Activated gamma-delta T cell treated with Interleukin-2 at 50 U/mL for 16 hours (primary cell): Measurements from ENCODE around the gene ASIC4.

Source experiments
- DNase-seq: peaks from one replicate; pipeline ENCODE4 v3.0.0-alpha.2; 2020

ASIC4 gene, protein sequence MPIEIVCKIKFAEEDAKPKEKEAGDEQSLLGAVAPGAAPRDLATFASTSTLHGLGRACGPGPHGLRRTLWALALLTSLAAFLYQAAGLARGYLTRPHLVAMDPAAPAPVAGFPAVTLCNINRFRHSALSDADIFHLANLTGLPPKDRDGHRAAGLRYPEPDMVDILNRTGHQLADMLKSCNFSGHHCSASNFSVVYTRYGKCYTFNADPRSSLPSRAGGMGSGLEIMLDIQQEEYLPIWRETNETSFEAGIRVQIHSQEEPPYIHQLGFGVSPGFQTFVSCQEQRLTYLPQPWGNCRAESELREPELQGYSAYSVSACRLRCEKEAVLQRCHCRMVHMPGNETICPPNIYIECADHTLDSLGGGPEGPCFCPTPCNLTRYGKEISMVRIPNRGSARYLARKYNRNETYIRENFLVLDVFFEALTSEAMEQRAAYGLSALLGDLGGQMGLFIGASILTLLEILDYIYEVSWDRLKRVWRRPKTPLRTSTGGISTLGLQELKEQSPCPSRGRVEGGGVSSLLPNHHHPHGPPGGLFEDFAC

DNA sequence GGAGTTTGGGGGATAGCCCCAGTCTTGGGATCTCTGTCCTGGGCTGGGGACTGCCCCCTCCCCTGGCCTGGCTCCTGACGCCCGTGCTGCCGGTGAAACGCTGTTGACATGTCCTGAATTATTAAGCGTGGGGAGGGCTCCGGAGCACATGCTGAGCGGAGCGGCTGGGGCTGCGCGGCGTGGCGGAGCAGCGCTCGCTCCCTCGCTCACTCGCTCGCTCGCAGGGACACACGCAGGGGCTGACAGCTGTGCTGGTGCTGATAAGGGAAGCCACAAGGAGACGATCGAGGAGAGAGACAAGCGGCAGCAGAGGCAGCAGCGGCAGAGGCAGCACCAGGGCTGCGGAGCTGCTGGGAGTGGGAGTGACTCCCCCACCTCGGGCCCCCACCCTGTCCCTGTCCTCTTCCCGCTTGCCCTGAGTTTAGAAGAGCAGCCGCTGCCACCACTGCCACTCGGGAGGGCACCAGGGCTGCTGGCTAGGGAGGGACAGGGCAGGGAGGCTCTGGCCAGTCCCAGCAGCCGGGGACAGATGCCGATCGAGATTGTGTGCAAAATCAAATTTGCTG, at the start of gene ASIC4:
TSS of gene ASIC4 (plus strand) at position 287 of the 566 bp plus-strand sequence. CDS start at position 530, 243 bp downstream.
- no peak for DNase-seq

DNA sequence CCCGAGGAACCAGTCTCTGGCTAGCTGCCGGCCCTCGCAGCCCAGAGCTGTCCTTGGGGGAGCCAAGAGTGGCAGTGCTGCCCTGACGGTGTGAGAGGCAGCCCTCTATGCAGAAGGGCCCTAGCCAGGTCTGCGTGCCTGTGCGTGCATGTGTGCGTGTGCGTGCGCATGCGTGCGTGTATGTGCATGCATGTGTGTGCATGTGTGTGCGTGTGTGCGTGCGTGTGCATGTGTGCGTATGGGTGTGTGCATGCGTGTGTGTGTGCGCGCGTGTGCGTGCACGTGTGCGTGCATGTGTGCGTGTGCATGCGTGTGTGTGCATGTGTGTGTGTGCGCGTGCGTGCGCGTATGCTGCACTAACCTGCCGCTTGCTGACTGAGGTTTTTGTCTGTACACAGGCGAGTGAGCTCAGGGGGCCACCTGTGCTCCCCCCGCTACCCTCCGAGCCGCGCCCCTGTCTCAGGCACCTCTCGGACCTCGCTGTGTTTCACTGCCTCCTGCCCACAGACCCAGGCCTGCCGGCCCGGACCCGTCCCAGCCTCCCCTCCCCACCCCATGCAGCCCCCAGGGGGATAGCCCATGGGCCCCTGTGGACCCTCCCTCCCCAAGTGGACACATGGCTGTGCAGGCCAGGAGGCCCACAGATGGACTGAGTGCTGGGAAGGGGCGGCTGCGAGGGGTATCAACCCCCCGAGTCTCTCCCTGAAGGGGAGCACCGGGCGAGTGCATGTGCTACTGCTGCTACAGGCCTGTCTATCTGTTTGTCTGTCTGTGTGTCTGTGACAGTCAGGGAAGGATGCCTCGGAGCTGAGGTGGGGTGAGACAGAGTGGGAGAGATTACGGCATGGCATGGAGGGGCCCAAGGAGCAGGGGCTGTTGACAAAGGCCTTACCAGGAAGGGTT, 48.4 kb upstream of the ASIC4 start:
- no peak for DNase-seq

DNA sequence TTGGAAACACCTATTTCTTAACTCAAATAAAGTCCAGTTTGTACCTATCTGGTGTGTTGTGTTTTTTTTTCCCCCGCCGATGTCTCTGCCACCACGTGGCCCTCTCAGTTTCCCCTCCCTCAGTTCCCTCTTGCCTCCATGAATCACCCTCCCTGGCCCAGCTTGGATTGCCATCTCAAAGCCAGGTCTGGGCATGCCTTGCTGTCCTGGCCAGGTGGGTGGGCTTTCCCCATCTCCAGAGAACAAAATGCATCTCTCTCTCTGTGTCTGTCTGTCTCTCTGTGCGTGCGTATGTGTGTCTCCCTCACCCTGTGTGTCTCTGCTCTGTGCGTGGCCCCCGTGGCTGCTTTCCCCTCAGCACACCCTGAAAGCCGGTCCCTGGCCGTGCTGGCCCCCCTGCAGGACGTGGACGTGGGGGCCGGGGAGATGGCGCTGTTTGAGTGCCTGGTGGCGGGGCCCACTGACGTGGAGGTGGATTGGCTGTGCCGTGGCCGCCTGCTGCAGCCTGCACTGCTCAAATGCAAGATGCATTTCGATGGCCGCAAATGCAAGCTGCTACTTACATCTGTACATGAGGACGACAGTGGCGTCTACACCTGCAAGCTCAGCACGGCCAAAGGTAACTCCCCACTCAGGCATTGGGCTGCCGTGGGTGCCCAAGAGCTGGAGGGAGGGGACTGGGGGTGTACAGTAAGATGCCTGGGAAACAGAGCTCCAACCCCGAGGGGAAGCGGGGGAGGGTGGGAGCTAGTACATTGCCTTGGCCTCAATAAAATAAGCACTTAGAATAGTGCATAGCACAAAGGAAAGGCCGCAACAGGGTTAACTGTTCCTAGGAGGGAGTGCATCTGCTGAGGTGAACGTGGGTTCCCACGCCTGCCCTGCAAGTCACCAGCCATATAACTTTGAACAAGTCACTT, 47.2 kb upstream of the ASIC4 start:
- no peak for DNase-seq

DNA sequence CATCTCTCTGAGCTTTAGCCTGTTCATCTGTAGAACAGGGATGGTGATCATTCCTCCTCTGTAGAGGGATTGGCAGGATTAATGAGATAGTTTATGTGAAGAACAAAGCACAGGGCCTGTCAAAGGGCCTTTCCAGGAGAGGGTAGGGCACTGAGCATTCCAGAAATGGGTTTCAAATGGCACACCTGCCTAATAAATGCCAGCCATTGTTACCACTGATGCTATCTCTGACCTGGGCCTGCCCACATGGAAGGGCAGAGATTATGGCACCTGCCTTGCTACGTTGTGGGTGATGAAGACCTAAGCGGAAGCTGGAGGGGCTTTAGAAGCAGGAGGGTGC, 46.6 kb upstream of the ASIC4 start:
- DNase-seq: no peak

DNA sequence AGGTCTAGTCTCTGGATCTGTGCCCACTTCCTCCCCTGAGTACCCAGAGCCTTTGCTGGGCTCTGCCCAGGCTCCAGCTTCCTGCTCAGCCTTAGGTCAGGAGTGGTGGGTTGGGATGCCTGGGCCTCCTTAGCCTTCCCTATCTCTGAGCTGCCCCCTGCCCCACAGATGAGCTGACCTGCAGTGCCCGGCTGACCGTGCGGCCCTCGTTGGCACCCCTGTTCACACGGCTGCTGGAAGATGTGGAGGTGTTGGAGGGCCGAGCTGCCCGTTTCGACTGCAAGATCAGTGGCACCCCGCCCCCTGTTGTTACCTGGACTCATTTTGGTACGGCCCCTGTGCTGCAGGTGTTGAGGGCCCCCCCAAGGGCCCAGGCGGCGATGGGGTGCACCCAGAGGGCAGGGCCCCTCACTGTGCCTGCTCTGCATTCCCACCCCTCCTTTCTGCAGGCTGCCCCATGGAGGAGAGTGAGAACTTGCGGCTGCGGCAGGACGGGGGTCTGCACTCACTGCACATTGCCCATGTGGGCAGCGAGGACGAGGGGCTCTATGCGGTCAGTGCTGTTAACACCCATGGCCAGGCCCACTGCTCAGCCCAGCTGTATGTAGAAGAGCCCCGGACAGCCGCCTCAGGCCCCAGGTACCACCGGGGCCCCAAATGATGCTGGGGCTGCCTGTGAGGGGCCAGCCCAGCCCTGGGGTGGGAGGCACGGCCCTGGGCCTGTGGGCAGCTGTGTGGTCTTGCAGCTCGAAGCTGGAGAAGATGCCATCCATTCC, 45.7 kb upstream of the ASIC4 start:
- no peak for DNase-seq

DNA sequence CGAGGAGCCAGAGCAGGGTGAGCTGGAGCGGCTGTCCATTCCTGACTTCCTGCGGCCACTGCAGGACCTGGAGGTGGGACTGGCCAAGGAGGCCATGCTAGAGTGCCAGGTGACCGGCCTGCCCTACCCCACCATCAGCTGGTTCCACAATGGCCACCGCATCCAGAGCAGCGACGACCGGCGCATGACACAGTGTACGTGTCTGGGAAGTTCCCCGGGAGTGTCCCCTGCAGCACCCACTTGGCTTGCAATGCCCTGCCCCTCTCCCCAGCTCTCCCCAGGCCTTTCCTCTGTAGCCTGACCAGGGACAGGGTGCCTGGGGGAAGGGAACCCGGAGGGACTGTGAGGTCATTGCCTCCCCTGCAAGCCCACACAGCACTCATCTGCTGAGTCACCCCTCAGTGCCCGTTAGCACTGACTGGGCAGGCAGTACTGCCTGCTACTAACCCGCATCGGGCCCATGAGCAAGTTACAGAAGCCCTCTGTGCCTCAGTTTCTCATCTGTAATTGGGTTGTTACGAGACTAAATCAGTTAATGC, 45.0 kb upstream of the ASIC4 start:
- DNase-seq: no peak

DNA sequence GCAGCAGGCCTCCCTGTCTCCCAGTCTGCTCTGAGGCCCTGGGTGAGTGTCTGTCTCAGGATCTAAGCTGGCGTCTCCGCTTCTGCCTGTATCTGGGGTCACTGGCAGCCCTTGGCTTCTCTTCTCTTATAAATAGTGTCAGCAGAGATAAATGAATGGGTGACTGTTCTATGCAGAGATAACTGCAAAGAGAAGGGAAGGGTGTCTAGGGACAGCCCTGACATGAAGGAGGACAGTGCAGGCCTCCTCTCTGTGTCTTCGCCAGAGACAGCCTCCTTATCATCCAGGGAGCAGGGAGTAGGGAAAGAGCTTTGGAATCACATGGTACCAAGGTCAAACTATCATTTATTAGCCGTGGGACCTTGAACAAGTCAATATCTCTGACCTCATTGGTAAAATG, 43.9 kb upstream of the ASIC4 start:
- no peak for DNase-seq

DNA sequence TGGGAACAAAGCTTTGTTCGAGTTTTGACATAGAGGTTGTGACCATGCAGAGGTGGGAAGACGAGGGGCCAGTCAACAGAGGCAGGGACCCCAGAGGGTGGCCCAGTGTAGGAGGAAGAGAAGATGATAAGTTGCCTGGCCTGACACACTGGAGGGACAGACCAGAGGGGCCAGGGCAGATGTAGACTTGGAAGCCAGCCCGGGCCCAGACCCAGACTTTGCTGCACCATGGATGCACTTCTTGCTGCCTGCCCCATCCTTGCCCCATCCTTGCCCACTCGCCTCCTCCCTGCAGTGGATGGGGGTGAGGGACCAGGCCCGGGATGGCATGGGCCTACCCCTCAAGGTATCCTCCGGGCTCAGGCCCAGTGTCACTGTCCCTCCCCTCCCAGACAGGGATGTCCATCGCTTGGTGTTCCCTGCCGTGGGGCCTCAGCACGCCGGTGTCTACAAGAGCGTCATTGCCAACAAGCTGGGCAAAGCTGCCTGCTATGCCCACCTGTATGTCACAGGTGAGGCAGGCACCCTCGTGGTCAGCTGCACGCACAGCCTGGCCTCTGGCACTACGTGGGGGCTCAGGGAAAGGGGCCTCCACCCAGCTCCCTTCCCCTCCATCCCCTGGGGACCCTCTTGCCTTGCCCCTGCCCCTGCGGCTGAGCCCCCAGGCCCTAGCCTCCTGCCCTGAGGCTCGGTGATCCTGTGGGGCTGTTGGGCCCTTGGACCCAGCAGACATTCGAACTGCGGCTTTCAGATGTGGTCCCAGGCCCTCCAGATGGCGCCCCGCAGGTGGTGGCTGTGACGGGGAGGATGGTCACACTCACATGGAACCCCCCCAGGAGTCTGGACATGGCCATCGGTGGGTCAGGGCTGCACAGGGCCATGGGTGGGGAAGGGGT, 42.6 kb upstream of the ASIC4 start:
- DNase-seq: no peak

DNA sequence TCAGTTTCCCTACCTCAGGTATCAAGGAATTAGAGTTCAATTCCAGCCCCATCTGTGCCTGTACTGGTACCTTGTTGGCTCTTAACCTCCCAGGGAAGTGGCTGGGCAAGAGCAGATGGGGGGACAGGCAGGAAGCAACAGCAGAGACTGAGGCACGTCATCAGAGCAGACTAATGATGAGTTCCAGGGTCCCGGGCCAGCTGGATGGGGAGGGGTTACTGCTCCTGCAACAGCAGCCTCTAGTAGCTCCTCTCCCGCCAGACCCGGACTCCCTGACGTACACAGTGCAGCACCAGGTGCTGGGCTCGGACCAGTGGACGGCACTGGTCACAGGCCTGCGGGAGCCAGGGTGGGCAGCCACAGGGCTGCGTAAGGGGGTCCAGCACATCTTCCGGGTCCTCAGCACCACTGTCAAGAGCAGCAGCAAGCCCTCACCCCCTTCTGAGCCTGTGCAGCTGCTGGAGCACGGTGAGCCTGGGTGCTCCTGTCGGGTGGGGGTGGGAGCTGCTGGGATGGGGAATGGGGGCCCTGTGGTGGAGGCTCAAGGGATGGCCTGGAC, 41.6 kb upstream of the ASIC4 start:
- no peak for DNase-seq

DNA sequence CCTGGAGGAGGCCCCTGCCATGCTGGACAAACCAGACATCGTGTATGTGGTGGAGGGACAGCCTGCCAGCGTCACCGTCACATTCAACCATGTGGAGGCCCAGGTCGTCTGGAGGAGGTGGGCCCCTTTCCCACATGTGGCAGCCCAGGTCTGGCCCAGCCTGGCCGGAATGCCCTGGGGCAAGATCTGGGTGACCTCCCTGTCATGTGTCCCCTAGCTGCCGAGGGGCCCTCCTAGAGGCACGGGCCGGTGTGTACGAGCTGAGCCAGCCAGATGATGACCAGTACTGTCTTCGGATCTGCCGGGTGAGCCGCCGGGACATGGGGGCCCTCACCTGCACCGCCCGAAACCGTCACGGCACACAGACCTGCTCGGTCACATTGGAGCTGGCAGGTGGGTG, 40.8 kb upstream of the ASIC4 start:
- DNase-seq: no peak

DNA sequence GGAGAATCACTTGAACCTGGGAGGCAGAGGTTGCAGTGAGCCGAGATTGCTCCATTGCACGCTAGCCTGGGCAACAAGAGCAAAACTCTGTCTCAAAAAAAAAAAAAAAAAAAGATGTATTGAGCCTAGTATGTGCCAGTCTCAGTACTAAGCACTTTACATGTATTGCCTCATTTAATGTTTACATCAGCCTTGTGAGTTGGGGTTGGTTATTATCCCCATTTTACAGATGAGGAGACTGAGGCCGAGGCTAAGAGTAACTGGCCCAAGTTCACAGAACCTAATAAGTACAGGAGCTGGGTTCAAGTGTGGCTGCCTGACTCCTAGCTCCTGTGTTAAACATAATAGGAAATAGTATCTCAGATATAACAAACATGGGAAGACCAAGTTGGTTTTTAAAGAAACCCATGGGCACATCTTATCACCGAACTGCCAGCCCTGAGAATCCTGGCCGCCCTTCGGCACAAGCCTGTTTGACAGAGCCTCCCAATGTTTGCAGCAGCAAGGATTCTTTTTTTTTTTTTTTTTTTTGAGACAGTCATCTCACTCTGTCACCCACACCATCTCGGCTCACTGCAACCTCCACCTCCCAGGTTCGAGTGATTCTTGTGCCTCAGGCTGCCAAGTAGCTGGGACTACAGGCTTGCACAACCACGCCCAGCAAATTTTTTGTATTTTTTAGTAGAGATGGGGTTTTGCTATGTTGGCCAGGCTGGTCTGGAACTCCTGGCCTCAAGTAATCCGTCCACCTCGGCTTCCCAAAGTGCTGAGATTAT, 39.8 kb upstream of the ASIC4 start:
- DNase-seq: no peak

DNA sequence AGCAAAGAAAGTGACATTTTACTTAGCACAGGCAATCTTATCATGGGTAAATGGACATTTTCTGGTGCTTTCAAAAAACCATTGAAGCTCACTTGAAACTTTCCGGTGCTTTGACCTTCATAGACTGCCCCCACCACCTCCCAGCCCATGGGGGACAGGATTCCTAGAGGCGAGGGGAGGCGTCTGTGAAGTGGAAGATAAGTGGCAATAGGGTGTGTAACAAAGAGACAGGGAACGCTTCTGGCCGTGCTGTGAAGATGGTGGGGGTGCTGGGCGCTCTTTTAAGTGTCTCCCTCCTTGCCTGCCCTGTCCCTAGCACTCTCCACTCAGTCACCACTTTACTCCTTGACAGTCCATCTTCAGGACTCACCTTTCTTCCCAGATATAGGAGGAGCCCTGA, 39.0 kb upstream of the ASIC4 start:
- DNase-seq: no peak

DNA sequence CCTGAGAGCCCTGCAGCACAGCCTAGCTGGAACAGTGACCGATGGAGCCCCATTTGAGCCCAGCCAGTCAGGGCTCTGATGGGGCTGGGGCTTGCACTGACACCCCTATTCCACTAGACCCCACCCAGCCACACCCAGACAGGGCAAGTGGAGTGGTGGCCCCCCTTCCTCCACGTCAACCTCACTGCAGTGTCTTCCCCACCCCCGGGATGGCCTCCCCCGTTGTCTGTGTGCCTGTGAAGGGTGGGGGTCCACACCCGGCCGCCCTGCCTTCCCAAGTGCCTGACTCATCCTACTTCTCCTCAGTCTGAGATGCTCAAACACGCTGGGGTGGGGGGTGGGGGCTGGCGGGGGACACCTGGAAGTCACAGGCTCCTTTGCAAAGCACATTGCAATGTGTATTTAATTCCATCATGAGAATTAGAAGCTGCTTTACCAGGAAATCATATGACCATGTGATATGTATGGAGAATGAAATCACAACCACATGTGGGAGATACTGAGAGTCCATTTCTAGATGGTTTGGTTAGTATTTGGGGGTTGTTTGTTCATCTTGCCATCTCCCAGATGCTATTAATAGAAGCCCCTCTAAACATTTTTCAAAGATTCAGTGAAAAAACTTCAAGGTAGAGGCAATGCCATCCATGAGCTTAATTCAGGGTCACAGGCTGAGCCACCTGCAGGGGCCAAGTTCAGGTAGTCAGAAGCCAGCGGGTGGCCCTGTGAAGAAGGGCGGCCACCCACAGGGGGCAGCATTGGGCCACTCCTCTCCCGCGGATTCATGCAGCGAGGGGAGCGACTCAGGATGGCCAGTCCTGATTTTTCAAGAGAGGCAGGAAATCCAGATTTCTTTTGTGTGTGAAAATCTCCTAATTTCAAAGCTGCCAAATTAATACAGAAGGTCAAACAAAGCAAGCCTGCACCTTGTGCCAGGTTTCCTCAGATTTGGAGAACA, 38.3 kb upstream of the ASIC4 start:
- DNase-seq: peak; percentile 46

DNA sequence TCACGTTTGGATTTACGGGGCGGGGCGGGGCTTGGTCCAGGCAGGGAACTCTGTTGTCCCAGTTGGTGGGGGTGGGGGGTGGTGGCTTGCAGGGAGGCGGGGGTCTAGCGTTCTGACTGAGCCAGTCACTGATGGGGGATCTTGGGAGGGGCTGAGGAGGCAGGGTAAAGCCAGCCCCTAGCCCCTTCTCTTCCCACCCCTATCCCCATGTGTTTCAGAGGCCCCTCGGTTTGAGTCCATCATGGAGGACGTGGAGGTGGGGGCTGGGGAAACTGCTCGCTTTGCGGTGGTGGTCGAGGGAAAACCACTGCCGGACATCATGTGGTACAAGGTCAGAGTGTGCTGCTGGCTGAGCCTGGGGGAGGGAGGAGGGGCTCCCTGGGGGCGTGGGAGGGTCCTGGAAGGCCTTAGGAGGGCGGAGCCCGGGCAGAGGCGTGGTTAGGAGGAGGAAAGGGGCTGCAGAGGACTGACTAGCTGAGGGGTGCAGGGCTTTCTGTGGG, 37.6 kb upstream of the ASIC4 start:
- DNase-seq: no peak

DNA sequence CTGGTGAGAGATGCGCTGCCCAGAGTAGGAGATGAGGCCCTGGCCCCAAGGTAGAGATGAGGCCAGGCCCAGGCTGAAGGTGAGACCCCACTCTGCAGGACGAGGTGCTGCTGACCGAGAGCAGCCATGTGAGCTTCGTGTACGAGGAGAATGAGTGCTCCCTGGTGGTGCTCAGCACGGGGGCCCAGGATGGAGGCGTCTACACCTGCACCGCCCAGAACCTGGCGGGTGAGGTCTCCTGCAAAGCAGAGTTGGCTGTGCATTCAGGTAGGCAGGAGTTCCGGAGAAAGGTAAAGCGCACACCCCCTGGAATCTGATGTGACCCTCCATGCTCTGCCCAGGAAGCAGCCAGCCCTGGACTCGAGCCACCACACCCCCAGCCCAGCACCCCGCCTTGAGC, 37.1 kb upstream of the ASIC4 start:
- DNase-seq: no peak

DNA sequence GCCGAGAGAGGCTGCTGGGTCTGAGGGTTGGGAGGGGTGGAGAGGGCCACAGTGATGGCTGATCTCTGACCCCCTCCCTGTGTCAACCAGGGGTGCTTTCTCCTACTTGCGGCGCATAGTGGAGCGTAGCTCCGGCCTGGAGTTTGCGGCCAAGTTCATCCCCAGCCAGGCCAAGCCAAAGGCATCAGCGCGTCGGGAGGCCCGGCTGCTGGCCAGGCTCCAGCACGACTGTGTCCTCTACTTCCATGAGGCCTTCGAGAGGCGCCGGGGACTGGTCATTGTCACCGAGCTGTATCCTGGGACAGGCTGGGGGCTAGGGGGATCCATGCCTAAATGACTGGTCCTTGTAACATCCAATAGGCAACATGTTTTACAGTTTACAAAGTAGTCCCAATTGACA, 36.5 kb upstream of the ASIC4 start:
- no peak for DNase-seq

DNA sequence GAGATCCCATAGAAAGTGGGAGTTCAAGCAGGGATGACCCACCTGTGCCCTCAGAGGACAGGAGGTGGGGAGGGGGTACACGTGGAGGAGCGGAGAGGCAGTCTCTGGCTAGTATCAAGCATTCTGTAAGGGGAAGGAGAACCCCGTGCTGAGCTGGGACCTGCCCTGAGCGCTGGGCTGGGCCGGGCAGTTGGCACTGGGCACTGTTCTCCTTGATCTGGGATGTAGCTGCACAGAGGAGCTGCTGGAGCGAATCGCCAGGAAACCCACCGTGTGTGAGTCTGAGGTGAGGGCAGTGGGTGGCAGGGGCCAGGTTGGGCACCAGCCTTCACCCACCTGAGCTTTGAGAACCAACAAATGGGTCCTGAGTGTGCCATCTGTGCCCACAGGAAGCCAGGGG, 35.4 kb upstream of the ASIC4 start:
- DNase-seq: no peak

DNA sequence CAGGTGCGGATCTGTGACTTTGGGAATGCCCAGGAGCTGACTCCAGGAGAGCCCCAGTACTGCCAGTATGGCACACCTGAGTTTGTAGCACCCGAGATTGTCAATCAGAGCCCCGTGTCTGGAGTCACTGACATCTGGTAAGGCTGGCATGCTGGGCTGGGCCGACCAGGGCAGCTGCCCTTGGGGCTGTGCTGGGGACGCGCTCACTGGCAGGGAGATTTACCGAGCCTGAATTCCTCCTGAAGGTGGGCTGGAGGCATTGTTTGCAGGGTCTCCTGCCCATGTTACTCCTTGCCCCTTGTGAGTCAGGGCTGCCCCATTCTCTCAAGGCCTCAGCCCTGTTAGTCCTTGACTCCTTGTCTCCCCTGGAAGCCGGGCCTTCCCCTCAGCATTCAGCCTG, 34.3 kb upstream of the ASIC4 start:
- DNase-seq: no peak
